ENCODE measurements around the gene OR10P1. TPM values are rescaled to one million over a fixed set of nuclear protein-coding genes. Genes with fewer than 3 reads are reported as not detected.

The OR10P1 gene
- total RNA-seq, 1 experiment from 2014 or later = not detected

DNA sequence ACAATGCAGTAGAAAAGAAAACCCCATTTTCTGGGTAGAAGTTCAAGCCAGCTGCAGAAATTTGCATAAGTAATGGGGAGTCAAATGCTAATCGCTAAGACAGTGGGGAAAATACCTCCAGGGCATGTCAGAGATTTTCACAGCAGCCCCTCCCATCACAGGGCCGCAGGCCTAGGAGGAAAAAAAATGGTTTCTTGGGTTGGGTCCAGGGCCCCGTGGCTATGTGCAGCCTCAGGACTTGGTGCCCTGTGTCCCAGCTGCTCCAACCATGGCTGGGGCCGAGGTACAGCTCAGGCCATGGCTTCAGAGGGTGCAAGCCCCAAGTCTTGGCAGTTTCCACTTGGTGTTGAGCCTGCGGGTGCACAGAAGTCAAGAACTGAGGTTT is 14.6 kb downstream of the OR10P1 start:
- no peak for DNase-seq (ENCODE audit: low spot score)

- no peak for DNase-seq (ENCODE audit: low spot score)
Measured at GRCh38 chr12:55652352-55652751, 15.7 kb downstream of the OR10P1 start.

DNA sequence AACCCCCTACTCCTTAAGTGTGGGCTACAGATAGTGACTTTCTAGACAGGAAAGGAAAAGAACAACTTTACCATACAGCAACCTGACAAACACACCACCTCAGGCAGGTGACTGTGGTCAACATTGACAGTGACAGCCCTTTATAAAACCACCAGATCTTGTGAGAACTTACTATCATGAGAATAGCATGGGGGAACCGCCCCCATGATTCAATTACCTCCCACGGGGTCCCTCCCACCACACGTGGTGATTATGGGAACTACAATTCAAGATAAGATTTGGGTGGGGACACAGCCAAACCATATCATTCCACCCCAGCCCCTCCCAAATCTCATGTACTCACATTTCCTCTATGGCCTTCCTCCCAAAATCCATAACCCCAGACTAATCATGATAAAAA is 16.3 kb downstream of the OR10P1 start:
- DNase-seq (ENCODE audit: low spot score) = no peak

- DNase-seq (ENCODE audit: low spot score) = no peak
Measured at GRCh38 chr12:55654511-55655214, 18.0 kb downstream of the OR10P1 start.

- no peak for DNase-seq (ENCODE audit: low spot score)
Measured at GRCh38 chr12:55657212-55657611, 20.5 kb downstream of the OR10P1 start.

- no peak for DNase-seq (ENCODE audit: low spot score)
Measured at GRCh38 chr12:55658212-55658611, 21.5 kb downstream of the OR10P1 start.

DNA sequence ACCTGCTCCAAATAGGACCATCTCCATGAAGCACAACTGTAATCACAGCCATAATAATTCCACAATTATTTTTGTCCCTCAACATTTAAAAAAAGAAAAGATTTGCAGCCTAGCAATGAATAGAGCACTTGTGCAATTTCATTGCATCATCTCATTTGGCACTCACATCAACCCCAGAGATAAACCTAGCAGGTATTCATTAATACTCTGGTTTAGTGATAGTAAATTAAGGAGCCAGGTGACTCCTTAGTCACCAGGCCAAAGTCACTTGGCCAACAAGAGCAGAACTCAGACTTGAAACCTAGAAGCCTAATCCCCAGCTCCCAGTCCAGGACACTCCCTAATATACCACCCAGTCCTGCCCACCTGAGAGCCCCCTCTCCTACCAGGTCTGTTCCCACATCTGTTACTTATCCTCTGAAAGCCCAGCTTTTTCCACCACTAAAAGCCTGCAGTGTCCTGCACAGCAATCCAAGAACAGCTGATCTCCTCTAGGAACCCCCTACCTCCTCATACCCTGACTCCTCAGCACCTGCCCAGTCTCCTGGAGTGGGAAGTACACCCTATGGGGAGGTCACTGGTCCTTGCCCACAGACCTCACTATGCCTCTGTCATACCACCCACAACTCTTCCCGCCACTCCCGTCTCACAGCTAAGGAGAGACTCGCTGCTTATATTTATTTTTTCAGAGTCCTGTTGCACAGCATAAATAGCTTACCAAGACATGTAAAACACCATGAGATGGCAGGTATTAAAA is 22.1 kb downstream of the OR10P1 start:
- DNase-seq (ENCODE audit: low spot score) = no peak

GRCh38 chr12:55659486-55660385 is 23.0 kb downstream of the OR10P1 start:
- peak; percentile 63 for DNase-seq (ENCODE audit: low spot score)

GRCh38 chr12:55663391-55663790 is 26.7 kb downstream of the OR10P1 start:
- DNase-seq (ENCODE audit: low spot score) = no peak

- DNase-seq (ENCODE audit: low spot score) = no peak
Measured at GRCh38 chr12:55664826-55665225, 28.1 kb downstream of the OR10P1 start.

GRCh38 chr12:55666508-55666907 is 29.8 kb downstream of the OR10P1 start:
- no peak for DNase-seq (ENCODE audit: low spot score)

- no peak for DNase-seq (ENCODE audit: low spot score)
Measured at GRCh38 chr12:55670276-55670675, 33.6 kb downstream of the OR10P1 start.

DNA sequence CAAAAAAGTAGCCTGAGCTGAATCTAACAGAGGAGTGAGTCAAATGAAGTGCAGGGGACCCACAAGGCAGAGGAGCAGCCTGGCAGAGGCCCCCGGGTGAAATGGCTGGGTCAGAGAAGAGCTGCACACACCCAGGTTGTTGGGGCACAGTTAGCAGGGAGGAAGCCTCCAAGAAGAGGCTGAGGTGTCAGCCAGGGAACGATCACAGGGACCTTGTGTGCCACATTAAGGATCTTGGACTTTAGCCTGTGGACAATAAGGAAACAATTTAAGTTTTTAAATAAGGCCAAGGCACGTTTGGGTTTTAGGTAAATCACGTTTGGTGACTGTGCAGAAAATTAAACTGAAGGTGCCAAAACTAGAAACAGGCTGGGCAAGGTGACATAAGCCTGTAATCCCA is 35.1 kb downstream of the OR10P1 start:
- DNase-seq (ENCODE audit: low spot score) = no peak

- no peak for DNase-seq (ENCODE audit: low spot score)
Measured at GRCh38 chr12:55673638-55674037, 36.9 kb downstream of the OR10P1 start.

- no peak for DNase-seq (ENCODE audit: low spot score)
Measured at GRCh38 chr12:55675666-55676065, 39.0 kb downstream of the OR10P1 start.

DNA sequence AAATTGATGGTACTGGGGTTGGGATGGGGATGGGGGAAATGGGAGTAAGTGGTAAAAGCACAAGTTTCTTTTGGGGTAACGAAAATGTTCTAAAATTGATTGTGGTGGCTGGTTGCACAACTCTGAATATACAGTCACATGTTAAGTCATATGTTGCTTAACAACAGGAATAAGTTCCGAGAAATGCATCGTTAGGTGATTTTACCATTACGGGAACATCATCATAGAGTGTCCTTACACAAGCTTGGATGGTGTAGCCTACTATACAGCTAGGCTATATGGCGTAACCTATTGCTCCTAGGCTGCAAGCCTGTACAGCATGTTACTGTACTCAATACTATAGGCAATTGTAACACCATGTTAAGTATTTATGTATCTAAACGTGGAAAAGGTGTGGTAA is 40.0 kb downstream of the OR10P1 start:
- no peak for DNase-seq (ENCODE audit: low spot score)

DNA sequence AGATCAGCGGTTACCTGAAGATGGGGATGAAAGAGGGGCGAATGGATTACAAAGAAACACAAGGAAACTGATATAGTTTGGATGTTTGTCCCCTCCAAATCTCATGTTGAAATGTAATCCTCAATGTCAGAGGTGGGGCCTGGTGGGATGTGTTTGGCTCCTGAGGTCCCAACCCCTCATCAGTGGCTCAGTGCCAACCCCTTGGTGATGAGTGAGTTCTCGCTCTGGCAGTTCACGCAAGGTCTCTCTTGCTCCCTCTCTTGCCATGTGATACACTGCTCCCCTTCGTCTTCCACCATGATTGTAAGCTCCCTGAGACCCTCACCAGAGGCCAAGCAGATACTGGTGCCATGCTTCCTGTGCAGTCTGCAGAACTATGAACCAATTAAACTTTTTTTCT is 43.0 kb downstream of the OR10P1 start:
- no peak for DNase-seq (ENCODE audit: low spot score)

- peak; percentile 91 for DNase-seq (ENCODE audit: low spot score)
Measured at GRCh38 chr12:55681142-55682077, 44.7 kb downstream of the OR10P1 start.

DNA sequence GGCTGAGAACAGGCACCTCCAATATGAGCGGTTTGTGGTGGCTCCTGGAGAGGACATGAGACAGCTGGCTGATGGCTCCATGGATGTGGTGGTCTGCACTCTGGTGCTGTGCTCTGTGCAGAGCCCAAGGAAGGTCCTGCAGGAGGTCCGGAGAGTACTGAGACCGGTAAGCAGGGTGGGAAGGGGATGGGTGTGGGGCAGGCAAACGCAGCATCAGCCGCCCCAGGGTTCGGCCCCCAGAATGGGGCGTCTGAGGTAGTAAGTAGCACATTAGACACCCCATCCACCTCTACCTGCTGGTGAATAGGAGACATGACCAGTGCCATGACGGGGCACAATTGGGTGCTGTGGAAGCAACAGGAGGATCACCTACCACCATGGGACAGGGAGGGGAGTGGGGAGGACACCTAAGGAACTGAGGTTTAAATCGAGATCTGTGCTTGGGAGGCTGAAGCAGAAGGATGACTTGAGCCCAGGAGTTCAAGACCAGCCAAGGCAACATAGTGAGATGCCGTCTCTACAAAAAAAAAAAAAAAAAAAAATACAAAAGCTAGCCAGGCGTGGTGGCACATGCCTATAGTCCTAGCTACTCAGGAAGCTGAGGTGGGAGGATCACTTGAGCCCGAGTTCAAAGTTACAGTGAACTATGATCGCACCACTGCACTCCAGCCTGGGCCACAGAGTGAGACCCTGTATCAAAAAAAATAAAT is 45.5 kb downstream of the OR10P1 start:
- peak; percentile 48 for DNase-seq (ENCODE audit: low spot score)

GRCh38 chr12:55683676-55684075 is 47.0 kb downstream of the OR10P1 start:
- DNase-seq (ENCODE audit: low spot score) = no peak
